ENCODE results near the gene SPEM3. TPM values are rescaled to one million over a fixed set of nuclear protein-coding genes. Genes with fewer than 3 reads are reported as not detected.
A peak's percentile ranks its signal among the peaks of the same experiment; 100 is the strongest.

The SPEM3 gene
- polyA plus RNA-seq, 1 donor, result not detected

DNA sequence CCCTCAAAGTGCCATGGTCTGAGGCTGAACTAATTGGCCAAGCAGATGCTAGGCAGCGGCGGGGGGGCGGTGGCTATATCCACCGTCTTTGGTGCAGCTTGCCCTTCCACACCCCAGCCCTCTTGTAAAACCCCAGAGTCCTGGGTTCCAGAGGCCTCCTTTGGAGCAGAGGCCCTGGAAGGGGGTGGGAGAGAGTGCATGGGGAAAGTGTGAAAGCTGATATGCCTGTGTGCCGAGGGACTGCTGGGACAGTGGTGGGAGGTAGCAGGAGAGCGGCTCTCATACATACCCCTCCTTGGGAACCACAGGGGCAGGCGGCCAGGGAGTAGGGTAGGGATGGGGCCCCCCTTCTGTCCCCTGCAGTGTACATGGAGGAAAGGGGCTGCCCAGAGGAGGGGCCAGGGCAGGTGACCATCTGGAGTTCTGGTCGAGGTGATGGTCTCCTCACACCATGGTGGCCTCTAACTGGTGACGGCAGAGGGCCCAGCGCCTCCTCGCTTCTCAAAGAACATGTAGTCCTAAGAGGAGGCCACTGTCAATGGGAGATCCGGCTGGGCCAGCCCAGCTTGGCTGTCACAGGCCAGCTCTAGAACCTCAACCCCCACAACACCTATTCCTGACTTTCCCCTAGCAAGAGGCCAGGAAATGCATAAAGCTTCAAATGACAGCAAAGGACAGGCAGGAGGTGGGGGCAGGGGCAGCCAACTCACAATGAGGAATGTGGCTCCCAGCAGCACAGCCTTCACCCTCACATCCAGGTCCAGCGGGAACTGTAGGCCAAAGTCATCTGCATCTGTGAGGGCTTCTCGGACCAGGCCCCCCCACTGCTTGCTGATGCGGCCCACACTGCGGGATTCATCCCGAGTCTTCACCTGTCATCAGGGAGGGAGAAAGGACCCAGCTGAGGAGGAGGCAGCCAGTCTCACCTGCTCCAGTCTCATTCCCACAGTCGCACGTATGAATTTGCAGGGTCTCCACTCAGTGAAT lies 38.4 kb upstream of the SPEM3 start:
- Histone ChIP-seq H3K9me3 (ENCODE audit: control insufficient read depth, low read depth, low read length) (no peaks in the 10 kb centered on the region), H3K4me1 (ENCODE audit: control insufficient read depth, insufficient read depth, low read length) (peaks cover 16% of the 10 kb centered on the region), H3K27me3 (ENCODE audit: control insufficient read depth, insufficient read depth, low read length) (peaks cover 7% of the 10 kb centered on the region), H3K4me3 (ENCODE audit: low read length) (no peak overlapping the region), H3K36me3 (ENCODE audit: control insufficient read depth, insufficient read depth, low read length) (peaks cover 47% of the 10 kb centered on the region), H3K27ac (ENCODE audit: low read length) (no peak overlapping the region)
- no CpG with 5 or more reads among the region's 19 CpGs for WGBS (ENCODE audit: insufficient coverage, low lambda C conversion rate)
- DNase-seq, result no peak

DNA sequence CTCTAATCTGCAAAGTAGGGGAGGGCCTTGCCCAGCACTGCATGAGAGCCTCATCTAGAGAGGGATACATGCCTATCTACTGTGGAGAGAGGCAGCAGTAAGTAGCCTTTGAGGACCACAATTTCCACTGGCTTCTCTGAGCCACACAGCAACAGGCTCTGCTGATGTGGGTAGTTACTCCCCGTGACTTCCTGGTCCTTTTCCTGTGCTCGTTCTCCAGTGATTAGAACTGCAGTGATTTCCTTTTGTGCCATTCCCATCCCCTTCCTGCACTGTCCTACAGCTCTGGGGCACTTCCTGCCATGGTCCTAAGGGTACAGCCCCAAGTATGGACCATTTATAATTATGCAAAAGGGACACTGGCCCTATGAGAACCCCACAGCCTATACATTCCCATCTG lies 37.4 kb upstream of the SPEM3 start:
- peaks cover 16% of the 10 kb centered on the region for H3K4me1 ChIP-seq (ENCODE audit: control insufficient read depth, insufficient read depth, low read length)
- H3K27ac ChIP-seq (ENCODE audit: low read length), result no peak overlapping the region
- no peak overlapping the region for H3K4me3 ChIP-seq (ENCODE audit: low read length)
- DNase-seq, result no peak
- H3K27me3 ChIP-seq (ENCODE audit: control insufficient read depth, insufficient read depth, low read length), result peaks cover 7% of the 10 kb centered on the region
- H3K9me3 ChIP-seq (ENCODE audit: control insufficient read depth, low read depth, low read length), result no peaks in the 10 kb centered on the region
- peaks cover 44% of the 10 kb centered on the region for H3K36me3 ChIP-seq (ENCODE audit: control insufficient read depth, insufficient read depth, low read length)
- WGBS (ENCODE audit: insufficient coverage, low lambda C conversion rate), result no CpG with 5 or more reads among the region's 2 CpGs

DNA sequence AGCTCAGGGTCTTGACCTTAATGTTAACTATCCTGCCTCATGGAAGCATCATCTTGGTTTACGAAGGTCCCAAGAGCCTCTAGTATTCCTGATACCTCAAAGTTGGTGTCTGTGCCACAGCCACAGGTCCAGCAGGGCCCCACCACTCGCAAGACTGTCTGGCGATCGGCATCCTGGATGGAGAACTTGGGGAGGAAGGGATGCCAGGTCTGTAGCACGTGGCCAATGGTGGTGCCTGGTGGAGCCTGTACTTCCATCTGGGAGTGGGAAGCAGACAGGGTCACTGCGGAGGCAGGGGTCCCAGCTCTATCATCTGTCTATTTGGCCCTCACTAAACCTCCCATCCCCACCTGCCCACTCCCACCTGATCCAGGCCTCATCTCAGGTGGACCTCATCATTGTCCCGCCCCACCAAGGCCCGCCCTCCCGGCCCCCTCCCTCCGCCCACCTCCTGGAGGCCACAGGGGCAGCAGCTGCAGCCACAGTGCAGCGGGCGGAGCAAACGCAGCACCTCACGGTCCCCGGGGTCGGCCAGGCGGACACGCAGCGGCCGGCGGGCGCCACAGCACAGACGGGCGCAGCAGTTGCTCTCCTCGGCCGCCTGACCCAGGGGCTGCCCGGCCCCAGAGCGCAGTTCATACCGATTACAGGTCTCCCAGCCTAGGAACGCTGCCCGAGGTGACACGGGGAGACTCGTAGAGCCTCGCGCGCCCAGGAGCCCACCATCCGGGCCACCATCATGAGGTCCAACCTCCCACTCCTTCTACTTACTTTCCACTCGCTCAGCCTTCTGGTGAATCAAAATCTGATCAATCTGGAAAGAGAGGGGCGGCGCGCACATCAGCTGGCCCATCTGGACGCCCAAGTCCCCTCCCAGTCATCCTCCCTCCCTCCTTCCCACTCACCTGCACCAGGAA lies 35.7 kb upstream of the SPEM3 start:
- Histone ChIP-seq H3K9me3 (ENCODE audit: control insufficient read depth, low read depth, low read length) (no peaks in the 10 kb centered on the region), H3K4me3 (ENCODE audit: low read length) (peak overlapping the region; percentile 99), H3K4me1 (ENCODE audit: control insufficient read depth, insufficient read depth, low read length) (peaks cover 16% of the 10 kb centered on the region), H3K27ac (ENCODE audit: low read length) (no peak overlapping the region), H3K36me3 (ENCODE audit: control insufficient read depth, insufficient read depth, low read length) (peaks cover 33% of the 10 kb centered on the region), H3K27me3 (ENCODE audit: control insufficient read depth, insufficient read depth, low read length) (peaks cover 7% of the 10 kb centered on the region)
- no CpG with 5 or more reads among the region's 42 CpGs for WGBS (ENCODE audit: insufficient coverage, low lambda C conversion rate)
- DNase-seq, result peak in 1 of 2 donors; percentile 25

DNA sequence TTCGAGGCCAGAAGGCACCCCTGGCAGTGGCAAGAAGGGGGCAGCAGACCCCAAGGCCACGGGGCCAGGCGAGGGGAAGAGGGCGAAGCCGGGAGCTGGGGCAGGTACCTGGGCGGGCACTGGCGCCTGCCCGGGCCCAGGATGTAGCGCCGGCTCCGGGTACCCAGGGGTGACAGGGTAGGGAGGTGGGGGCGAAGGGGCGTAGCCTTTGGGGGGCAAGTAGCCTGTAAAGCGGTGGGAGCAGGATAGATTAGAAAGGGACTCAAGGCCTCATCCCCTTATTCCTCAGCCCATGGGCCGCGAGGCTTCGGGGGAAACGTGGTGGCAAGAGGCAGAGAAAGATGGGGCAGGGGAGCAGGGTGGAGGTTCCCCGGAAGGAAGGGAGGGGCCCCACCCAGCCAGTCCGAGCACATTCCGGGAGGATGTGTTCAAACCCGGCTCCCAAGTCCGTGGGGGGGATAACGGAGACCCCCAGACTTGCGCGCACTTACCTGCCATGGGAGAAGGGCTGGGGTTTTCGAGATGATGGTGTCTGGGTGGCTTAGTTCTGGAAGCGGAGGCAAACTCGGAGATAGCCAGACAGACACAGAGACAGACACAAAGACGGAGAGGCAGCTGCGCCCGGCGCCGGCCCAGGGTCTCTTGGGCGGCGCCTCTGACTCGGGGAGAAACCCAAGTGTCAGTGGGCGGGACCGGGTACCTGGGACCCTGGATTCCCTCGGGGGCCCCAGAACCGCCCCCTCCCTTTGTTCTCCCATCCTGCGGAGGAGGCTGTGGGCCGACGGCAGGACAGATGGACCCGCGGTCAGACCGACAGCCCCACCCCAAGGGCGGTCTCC lies 34.8 kb upstream of the SPEM3 start:
- Histone ChIP-seq H3K4me3 (ENCODE audit: low read length) (peak overlapping the region; percentile 99), H3K36me3 (ENCODE audit: control insufficient read depth, insufficient read depth, low read length) (peaks cover 24% of the 10 kb centered on the region), H3K27me3 (ENCODE audit: control insufficient read depth, insufficient read depth, low read length) (peaks cover 7% of the 10 kb centered on the region), H3K9me3 (ENCODE audit: control insufficient read depth, low read depth, low read length) (no peaks in the 10 kb centered on the region), H3K4me1 (ENCODE audit: control insufficient read depth, insufficient read depth, low read length) (peaks cover 16% of the 10 kb centered on the region), H3K27ac (ENCODE audit: low read length) (peak overlapping the region; percentile 74)
- DNase-seq, result no peak
- no CpG with 5 or more reads among the region's 48 CpGs for WGBS (ENCODE audit: insufficient coverage, low lambda C conversion rate)

DNA sequence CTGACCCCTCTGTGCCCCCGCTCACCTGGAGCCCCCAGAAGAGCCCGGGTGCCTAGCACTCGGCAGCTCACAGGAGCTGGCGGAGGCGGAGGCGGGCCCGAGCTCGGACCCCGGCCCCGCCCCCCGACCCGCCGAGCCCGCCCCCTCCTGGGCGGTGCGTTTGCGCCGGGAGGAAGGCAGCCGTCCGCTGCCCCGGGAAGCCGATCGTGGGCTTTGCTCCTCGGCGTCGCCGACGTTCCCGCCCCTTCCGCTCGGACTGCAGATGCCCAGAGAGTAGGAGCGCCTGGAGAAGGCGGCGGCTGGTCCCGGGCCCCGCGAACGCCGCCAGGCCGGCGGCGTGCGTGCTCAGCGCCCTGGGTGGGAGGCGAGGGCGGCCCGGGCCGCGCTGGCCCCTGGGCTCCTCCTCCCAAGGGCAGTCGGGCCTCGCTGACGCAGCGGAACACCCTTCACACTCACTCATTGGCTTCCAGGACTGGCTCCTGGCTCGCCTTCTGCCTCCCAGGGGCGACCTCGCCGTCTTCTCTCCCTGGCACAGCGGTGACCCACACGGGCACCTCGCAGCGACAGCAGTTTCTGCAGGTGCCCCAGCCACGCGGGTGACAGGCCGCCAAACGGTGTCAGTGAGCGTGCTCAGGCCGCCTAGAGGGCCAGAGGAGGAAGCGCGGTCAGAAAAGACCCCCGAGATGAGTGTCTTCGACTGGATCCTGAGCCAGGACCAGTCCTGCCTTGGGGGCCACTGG lies 34.0 kb upstream of the SPEM3 start, which contains the start of gene PLSCR3:
PLSCR3 (minus strand) TSS at position 74 of the 740 bp plus-strand sequence. CDS start 415 bp downstream, outside the sequence.
- peak; percentile 78 to 89 for DNase-seq
- peaks cover 16% of the 10 kb centered on the region for H3K4me1 ChIP-seq (ENCODE audit: control insufficient read depth, insufficient read depth, low read length)
- H3K27me3 ChIP-seq (ENCODE audit: control insufficient read depth, insufficient read depth, low read length), result peaks cover 7% of the 10 kb centered on the region
- peak within 1 kb of the TSS; percentile 74 for H3K27ac ChIP-seq (ENCODE audit: low read length)
- peaks cover 16% of the 10 kb centered on the region for H3K36me3 ChIP-seq (ENCODE audit: control insufficient read depth, insufficient read depth, low read length)
- WGBS (ENCODE audit: insufficient coverage, low lambda C conversion rate), result no CpG with 5 or more reads among the region's 71 CpGs
- H3K9me3 ChIP-seq (ENCODE audit: control insufficient read depth, low read depth, low read length), result no peaks in the 10 kb centered on the region
- peak within 1 kb of the TSS; percentile 99 for H3K4me3 ChIP-seq (ENCODE audit: low read length)

DNA sequence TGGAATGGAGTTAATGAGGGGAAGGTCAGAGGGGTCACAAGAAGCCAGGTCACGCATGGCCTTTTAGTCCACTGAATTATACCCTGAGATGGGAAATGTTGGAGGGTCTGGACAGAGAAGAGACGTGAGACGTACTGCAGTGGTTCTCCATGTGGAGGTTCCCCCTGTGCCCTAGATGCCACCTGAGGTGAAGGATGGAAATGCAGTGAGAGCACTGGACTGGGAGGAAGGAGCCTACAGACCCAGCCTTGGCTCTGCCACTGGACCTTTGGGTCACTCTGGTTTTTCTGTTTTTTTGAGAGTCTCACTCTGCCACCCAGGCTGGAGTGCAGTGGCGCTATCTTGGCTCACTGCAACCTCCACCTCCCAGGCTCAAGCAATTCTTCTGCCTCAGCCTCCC lies 32.5 kb upstream of the SPEM3 start:
- H3K4me1 ChIP-seq (ENCODE audit: control insufficient read depth, insufficient read depth, low read length), result peaks cover 16% of the 10 kb centered on the region
- H3K27me3 ChIP-seq (ENCODE audit: control insufficient read depth, insufficient read depth, low read length), result peaks cover 7% of the 10 kb centered on the region
- H3K9me3 ChIP-seq (ENCODE audit: control insufficient read depth, low read depth, low read length), result no peaks in the 10 kb centered on the region
- no peak overlapping the region for H3K4me3 ChIP-seq (ENCODE audit: low read length)
- 100% methylated on average over 1 of the region's 4 CpGs for WGBS (ENCODE audit: insufficient coverage, low lambda C conversion rate)
- no peak overlapping the region for H3K27ac ChIP-seq (ENCODE audit: low read length)
- H3K36me3 ChIP-seq (ENCODE audit: control insufficient read depth, insufficient read depth, low read length), result peaks cover 5% of the 10 kb centered on the region
- no peak for DNase-seq

DNA sequence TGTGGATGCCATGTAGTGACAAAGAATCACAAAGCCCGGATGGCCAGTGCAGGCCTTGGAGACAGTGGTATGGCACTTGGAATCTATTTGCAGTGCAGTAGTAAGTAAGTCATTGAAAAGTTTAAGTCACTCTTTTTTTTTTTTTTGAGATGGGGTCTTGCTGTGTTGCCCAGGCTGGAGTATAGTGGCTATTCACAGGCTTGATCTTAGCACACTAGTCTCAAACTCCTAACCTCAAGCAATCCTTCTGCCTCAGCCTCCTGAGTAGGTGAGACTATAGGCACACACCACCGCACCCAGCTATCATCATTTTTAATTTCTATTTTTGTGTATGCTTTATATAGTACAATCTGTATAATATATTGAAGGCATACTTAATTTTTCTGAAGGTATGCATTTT lies 30.0 kb upstream of the SPEM3 start:
- H3K36me3 ChIP-seq (ENCODE audit: control insufficient read depth, insufficient read depth, low read length), result no peaks in the 10 kb centered on the region
- H3K27me3 ChIP-seq (ENCODE audit: control insufficient read depth, insufficient read depth, low read length), result peaks cover 2% of the 10 kb centered on the region
- DNase-seq, result no peak
- peaks cover 17% of the 10 kb centered on the region for H3K4me1 ChIP-seq (ENCODE audit: control insufficient read depth, insufficient read depth, low read length)
- no peak overlapping the region for H3K27ac ChIP-seq (ENCODE audit: low read length)
- no peak overlapping the region for H3K4me3 ChIP-seq (ENCODE audit: low read length)
- no peaks in the 10 kb centered on the region for H3K9me3 ChIP-seq (ENCODE audit: control insufficient read depth, low read depth, low read length)
- WGBS (ENCODE audit: insufficient coverage, low lambda C conversion rate), result no CpG with 5 or more reads among the region's 2 CpGs

DNA sequence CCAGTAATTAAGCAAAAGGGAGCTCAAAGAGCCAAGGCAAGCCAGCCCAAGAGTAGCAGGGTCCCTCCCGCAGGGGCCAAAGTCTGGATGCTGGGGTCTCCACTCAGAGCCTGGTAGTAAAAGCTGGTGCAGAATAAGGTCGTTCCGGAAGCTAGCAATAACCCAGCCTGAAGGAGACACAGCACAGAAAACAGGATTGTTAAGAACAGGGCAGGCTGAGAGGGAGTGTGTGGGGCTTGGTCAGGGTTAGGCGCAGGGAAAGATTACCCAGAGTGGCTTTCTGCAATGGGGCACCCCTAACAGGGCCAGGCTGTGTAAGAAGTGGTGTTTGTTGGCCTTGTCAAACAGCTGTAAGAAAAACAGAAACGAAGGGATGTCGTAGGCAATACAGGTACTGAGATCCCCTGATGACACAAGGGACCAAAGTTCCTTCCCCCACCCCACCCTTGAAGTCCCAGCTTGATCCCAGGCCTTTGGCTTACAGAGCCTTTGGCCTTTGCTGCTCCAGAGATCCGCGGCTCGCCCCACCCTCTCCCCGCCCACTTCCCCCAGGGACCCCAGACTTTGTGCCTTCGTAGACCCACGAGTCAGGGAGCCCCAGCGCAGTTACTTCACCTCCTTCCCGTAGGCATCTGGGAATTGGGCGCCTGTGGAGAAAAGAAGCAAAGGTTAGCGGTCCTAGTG lies 25.5 kb upstream of the SPEM3 start:
- Histone ChIP-seq H3K27ac (ENCODE audit: low read length) (peak overlapping the region; percentile 96), H3K36me3 (ENCODE audit: control insufficient read depth, insufficient read depth, low read length) (no peaks in the 10 kb centered on the region), H3K4me3 (ENCODE audit: low read length) (peak overlapping the region; percentile 93), H3K4me1 (ENCODE audit: control insufficient read depth, insufficient read depth, low read length) (peaks cover 9% of the 10 kb centered on the region), H3K9me3 (ENCODE audit: control insufficient read depth, low read depth, low read length) (no peaks in the 10 kb centered on the region), H3K27me3 (ENCODE audit: control insufficient read depth, insufficient read depth, low read length) (peaks cover 31% of the 10 kb centered on the region)
- DNase-seq, result peak; percentile 93 to 97
- WGBS (ENCODE audit: insufficient coverage, low lambda C conversion rate), result no CpG with 5 or more reads among the region's 16 CpGs

DNA sequence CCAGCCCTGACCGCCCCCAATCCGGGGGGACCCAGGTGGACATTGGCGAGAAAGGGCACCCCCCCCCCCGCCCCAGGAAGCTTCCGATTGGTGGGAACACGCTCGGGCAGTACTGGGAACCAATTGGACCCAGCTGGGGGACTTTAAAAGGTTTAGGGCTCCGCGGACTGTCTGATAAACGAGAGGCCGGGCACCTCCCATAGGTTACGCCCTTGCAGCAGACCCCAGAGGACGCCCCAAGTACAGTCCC lies 25.0 kb upstream of the SPEM3 start:
- WGBS (ENCODE audit: insufficient coverage, low lambda C conversion rate), result no CpG with 5 or more reads among the region's 13 CpGs
- peaks cover 34% of the 10 kb centered on the region for H3K27me3 ChIP-seq (ENCODE audit: control insufficient read depth, insufficient read depth, low read length)
- no peaks in the 10 kb centered on the region for H3K9me3 ChIP-seq (ENCODE audit: control insufficient read depth, low read depth, low read length)
- DNase-seq, result no peak
- peaks cover 9% of the 10 kb centered on the region for H3K4me1 ChIP-seq (ENCODE audit: control insufficient read depth, insufficient read depth, low read length)
- no peaks in the 10 kb centered on the region for H3K36me3 ChIP-seq (ENCODE audit: control insufficient read depth, insufficient read depth, low read length)
- H3K4me3 ChIP-seq (ENCODE audit: low read length), result peak overlapping the region; percentile 93
- peak overlapping the region; percentile 96 for H3K27ac ChIP-seq (ENCODE audit: low read length)

All from large intestine (tissue), 3 donors.